Measurements from ENCODE around the gene RPE.

RPE gene

DNA sequence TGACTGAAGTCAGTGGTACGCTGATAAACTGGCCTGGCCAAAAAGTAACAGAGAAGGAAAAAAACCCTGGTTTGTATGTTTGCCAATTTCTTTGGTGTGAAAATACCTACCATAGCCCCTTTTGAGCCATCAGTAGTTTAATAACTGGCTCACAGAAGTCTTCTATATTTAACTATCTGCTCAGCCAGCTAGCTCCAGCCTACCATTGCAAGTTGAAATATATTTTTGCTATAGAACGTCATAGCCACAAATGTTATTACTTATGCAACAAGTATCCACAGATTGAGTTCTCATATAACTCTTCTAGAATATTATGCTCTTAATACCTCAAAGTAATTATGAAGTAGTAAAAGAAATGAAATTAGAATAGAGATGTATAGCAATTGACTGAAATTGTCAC, 25.2 kb downstream of the RPE start:
- Histone ChIP-seq H3K27ac (no peak overlapping the region), H3K4me2 (ENCODE audit: low read length) (no peak overlapping the region), H3K9me3 (ENCODE audit: control insufficient read depth, low read length) (no peaks in the 10 kb centered on the region), H3K79me2 (no peaks in the 10 kb centered on the region), H3K36me3 (ENCODE audit: control insufficient read depth, insufficient read depth, low read length) (peaks cover 4% of the 10 kb centered on the region), H3K27me3 (ENCODE audit: control insufficient read depth, insufficient read depth, low read length) (no peaks in the 10 kb centered on the region), H3K9ac (no peak overlapping the region), H3K4me1 (peaks cover 25% of the 10 kb centered on the region), H3K4me3 (ENCODE audit: low read depth, low read length) (no peak overlapping the region), H2AFZ (no peak overlapping the region)
- TF ChIP-seq CTCF (IDR thresholded peaks at IDR 0.05) = no peak

- no peak for TF ChIP-seq CTCF (IDR thresholded peaks at IDR 0.05)
- Histone ChIP-seq H3K27me3 (ENCODE audit: control insufficient read depth, insufficient read depth, low read length) (no peaks in the 10 kb centered on the region), H3K4me3 (ENCODE audit: low read depth, low read length) (no peak overlapping the region), H3K9me3 (ENCODE audit: control insufficient read depth, low read length) (no peaks in the 10 kb centered on the region), H3K4me2 (ENCODE audit: low read length) (no peak overlapping the region), H3K36me3 (ENCODE audit: control insufficient read depth, insufficient read depth, low read length) (peaks cover 4% of the 10 kb centered on the region), H3K79me2 (no peaks in the 10 kb centered on the region), H3K9ac (no peak overlapping the region), H3K27ac (peak overlapping the region; percentile 17), H3K4me1 (peaks cover 21% of the 10 kb centered on the region), H2AFZ (no peak overlapping the region)
Observed at GRCh38 chr2:210028178-210028577, 25.7 kb downstream of the RPE start.

- H2AFZ ChIP-seq = no peak overlapping the region
- H3K9ac ChIP-seq = no peak overlapping the region
- peaks cover 8% of the 10 kb centered on the region for H3K4me1 ChIP-seq
- H3K4me2 ChIP-seq (ENCODE audit: low read length) = no peak overlapping the region
- no peaks in the 10 kb centered on the region for H3K27me3 ChIP-seq (ENCODE audit: control insufficient read depth, insufficient read depth, low read length)
- no peaks in the 10 kb centered on the region for H3K9me3 ChIP-seq (ENCODE audit: control insufficient read depth, low read length)
- no peak for TF ChIP-seq CTCF (IDR thresholded peaks at IDR 0.05)
- no peak overlapping the region for H3K4me3 ChIP-seq (ENCODE audit: low read depth, low read length)
- H3K79me2 ChIP-seq = no peaks in the 10 kb centered on the region
- H3K27ac ChIP-seq = peak overlapping the region; percentile 5
- H3K36me3 ChIP-seq (ENCODE audit: control insufficient read depth, insufficient read depth, low read length) = no peaks in the 10 kb centered on the region
Observed at GRCh38 chr2:210034087-210034683, 31.7 kb downstream of the RPE start.

DNA sequence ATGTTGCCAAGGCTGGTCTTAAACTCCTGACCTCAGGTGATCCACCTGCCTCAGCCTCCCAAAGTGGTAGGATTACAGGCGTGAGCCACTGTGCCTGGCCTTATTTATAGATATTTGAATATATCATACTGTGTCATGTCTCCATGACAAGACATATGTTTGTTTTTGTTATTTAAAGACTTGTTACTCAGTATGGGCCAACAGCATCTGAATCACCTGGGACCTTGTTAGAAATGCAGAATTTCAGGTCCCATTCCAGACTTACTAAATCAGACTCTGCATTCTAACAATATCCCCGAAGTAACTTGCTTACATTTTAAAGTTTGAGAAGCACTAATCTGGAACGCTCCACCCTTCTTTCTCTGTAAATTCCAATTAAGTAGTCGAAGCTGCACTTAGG, 33.2 kb downstream of the RPE start:
- no peaks in the 10 kb centered on the region for H3K27me3 ChIP-seq (ENCODE audit: control insufficient read depth, insufficient read depth, low read length)
- H3K4me2 ChIP-seq (ENCODE audit: low read length) = no peak overlapping the region
- H3K9ac ChIP-seq = no peak overlapping the region
- H3K79me2 ChIP-seq = no peaks in the 10 kb centered on the region
- TF ChIP-seq CTCF (IDR thresholded peaks at IDR 0.05) = no peak
- no peak overlapping the region for H2AFZ ChIP-seq
- no peaks in the 10 kb centered on the region for H3K36me3 ChIP-seq (ENCODE audit: control insufficient read depth, insufficient read depth, low read length)
- no peaks in the 10 kb centered on the region for H3K9me3 ChIP-seq (ENCODE audit: control insufficient read depth, low read length)
- no peak overlapping the region for H3K4me3 ChIP-seq (ENCODE audit: low read depth, low read length)
- no peak overlapping the region for H3K27ac ChIP-seq
- H3K4me1 ChIP-seq = peaks cover 7% of the 10 kb centered on the region

DNA sequence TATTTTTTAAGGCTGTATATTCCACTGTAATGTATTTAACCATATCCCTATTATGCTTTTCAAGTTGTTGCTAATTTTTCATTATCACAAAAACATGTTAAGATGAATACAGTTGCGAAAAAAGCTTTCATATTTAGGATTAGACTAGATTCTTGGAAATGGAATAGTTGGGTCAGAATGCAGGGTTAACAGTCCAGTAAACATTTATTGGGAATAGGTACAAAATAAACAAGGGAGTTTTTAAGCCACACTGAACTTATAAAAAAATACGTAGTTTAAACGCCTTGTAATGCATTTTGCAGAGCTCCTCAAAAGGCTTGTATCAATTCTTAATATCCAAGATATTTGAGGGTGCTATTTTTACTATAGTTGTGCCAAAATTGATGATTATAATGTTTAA, 35.6 kb downstream of the RPE start:
- Histone ChIP-seq H3K4me3 (ENCODE audit: low read depth, low read length) (no peak overlapping the region), H3K9ac (no peak overlapping the region), H3K9me3 (ENCODE audit: control insufficient read depth, low read length) (no peaks in the 10 kb centered on the region), H3K4me1 (peaks cover 10% of the 10 kb centered on the region), H3K27ac (no peak overlapping the region), H3K36me3 (ENCODE audit: control insufficient read depth, insufficient read depth, low read length) (no peaks in the 10 kb centered on the region), H2AFZ (no peak overlapping the region), H3K79me2 (no peaks in the 10 kb centered on the region), H3K27me3 (ENCODE audit: control insufficient read depth, insufficient read depth, low read length) (no peaks in the 10 kb centered on the region), H3K4me2 (ENCODE audit: low read length) (no peak overlapping the region)
- TF ChIP-seq CTCF (IDR thresholded peaks at IDR 0.05) = no peak

All from parathyroid adenoma (tissue), 2 donors.